ENCODE measurements around the gene MAP4. TPM values are rescaled to one million over a fixed set of nuclear protein-coding genes. Genes with fewer than 3 reads are reported as not detected.

Gene MAP4
- total and polyA plus RNA-seq, 7 donors, result 85.5 to 1,424 (median 819) TPM

DNA sequence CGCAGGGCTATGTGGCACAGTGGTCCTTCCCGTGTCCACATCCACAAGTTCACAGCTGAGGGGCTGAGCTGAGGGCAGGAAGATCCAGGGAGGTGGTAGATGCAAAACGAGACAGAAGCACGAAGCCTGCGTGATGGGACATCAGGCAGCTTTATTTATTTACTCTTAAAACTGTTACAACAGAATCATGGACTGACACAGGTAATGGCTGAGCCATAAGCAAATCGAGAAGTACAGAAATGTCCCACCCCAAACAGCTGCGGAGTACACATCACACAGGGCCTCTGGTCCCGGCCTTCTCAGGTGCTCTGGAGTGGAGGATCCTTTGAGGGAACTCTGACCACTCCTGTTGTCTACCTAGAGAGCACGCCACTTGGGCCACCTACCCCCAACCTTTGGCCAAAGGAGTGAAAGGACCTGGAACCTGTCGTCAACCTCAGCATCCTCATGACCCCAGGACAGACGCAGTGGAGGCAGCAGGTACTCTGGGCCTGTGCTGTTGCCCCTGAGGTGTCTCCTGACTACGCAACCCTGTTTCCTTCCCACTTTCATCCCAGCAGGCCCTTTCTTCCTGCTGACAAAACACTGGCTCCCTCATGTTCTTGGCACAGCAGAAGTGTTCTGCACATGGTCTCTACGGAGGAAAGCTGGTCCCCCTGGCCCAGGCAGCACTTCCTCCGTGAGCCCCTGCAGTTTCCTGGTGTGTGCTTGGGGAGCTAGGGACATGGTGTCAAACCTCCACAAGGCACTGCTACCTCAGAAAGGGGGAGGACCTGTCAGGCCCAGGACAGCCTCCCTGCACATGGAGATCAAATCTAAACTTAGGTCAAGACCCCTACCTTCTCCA lies 165.4 kb downstream of the MAP4 start:
- no peak for ATAC-seq
- Histone ChIP-seq H3K27ac (no peak overlapping the region), H3K4me3 (no peak overlapping the region), H3K36me3 (ENCODE audit: insufficient read depth in 1 of 2, low read depth in 1 of 2) (peaks cover 11 to 100% of the 10 kb centered on the region in 2 donors), H3K27me3 (ENCODE audit: insufficient read depth in 3 of 3, low read length in 2 of 3) (no peaks in the 10 kb centered on the region), H3K4me1 (peaks cover 2% of the 10 kb centered on the region), H3K9me3 (no peaks in the 10 kb centered on the region)
- TF ChIP-seq, protein P1, sequence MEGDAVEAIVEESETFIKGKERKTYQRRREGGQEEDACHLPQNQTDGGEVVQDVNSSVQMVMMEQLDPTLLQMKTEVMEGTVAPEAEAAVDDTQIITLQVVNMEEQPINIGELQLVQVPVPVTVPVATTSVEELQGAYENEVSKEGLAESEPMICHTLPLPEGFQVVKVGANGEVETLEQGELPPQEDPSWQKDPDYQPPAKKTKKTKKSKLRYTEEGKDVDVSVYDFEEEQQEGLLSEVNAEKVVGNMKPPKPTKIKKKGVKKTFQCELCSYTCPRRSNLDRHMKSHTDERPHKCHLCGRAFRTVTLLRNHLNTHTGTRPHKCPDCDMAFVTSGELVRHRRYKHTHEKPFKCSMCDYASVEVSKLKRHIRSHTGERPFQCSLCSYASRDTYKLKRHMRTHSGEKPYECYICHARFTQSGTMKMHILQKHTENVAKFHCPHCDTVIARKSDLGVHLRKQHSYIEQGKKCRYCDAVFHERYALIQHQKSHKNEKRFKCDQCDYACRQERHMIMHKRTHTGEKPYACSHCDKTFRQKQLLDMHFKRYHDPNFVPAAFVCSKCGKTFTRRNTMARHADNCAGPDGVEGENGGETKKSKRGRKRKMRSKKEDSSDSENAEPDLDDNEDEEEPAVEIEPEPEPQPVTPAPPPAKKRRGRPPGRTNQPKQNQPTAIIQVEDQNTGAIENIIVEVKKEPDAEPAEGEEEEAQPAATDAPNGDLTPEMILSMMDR (IDR thresholded peaks at IDR 0.05), result no peak
- 63 to 69% (median 64%) methylated on average over 14 of the region's 14 CpGs for WGBS, 3 donors
- intact Hi-C loops (cut with DNase I), result no loop called here
- DNase-seq, result no peak

DNA sequence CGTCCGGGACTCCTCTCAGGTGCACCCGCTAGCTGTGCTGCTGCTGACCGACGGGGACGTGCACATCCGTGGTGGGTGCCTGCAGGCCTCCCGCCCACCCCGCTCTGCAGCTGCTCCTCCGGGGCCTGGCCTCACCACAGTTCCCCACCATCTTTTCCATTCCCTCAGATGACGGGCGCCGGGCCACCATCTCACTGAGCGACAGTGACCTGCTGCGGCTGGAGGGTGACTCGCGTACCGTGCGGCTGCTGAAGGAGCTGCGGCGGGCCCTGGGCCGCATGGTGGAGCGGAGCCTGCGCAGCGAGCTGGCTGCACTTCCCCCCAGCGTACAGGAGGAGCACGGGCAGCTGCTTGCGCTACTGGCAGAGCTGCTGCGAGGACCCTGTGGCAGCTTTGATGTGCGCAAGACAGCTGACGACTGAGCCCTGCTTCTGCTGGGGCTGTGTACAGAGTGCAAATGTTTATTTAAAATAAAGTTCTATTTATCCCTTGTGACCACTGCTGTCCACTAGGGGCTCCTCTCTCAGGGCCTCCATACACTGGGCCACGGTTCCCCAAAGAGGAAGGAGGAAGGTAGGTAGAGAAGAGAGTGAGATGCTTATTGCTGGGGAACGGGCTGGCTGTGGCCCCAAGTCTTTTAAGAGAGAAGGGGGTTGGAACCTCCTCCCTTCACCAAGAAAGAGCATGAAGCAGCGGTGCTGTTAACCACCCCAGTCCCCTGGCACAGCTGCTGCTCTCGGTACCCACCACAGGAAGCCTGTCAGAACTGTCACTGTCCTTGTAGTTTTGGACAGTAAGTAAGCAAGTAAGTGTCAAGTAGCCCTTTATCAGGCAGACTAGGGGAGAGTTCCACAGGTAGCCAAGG lies 166.3 kb downstream of the MAP4 start:
- TF ChIP-seq, protein P1 (IDR thresholded peaks at IDR 0.05), result peak; percentile 26
- ATAC-seq, result peak; percentile 9 to 36 (median 24)
- H3K27ac ChIP-seq, result no peak overlapping the region
- peaks cover 11 to 100% of the 10 kb centered on the region in 2 donors for H3K36me3 ChIP-seq (ENCODE audit: insufficient read depth in 1 of 2, low read depth in 1 of 2)
- H3K4me1 ChIP-seq, result no peaks in the 10 kb centered on the region
- no peaks in the 10 kb centered on the region for H3K27me3 ChIP-seq (ENCODE audit: insufficient read depth in 3 of 3, low read length in 2 of 3)
- no peak for DNase-seq
- 75 to 84% (median 78%) methylated on average over 28 to 35 of the region's 35 CpGs for WGBS, 3 donors
- intact Hi-C loops (cut with DNase I), result no loop called here
- H3K4me3 ChIP-seq, result no peak overlapping the region
- H3K9me3 ChIP-seq, result no peaks in the 10 kb centered on the region

DNA sequence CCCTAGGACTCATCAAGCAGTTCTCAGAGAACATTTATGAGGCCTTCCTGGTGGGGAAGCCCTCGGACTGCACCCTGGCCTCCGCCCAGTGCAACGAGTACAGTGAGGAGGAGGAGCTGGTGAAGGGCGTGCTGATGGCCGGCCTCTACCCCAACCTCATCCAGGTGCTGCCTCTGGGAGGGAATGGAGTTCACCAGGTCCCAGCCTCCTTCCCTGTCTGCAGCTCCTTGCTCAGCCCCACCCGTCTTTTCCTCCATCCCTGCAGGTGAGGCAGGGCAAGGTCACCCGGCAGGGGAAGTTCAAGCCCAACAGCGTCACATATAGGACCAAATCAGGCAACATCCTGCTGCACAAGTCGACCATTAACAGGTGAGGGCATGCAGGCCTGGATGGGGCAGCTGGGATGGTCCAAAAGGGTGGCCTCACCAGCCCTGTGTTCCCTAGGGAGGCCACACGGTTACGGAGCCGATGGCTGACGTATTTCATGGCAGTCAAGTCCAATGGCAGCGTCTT lies 167.0 kb downstream of the MAP4 start:
- intact Hi-C loops (cut with DNase I), result no loop called here
- DNase-seq (no peak), ATAC-seq (peak; percentile 4 to 16 (median 8))
- Histone ChIP-seq H3K27ac (no peak overlapping the region), H3K4me1 (no peaks in the 10 kb centered on the region), H3K27me3 (ENCODE audit: insufficient read depth in 3 of 3, low read length in 2 of 3) (no peaks in the 10 kb centered on the region), H3K9me3 (no peaks in the 10 kb centered on the region), H3K4me3 (no peak overlapping the region), H3K36me3 (ENCODE audit: insufficient read depth in 1 of 2, low read depth in 1 of 2) (peaks cover 11 to 100% of the 10 kb centered on the region in 2 donors)
- TF ChIP-seq, protein P1 (IDR thresholded peaks at IDR 0.05), result no peak
- WGBS, 3 donors, result 60 to 79% (median 64%) methylated on average over 14 of the region's 14 CpGs

DNA sequence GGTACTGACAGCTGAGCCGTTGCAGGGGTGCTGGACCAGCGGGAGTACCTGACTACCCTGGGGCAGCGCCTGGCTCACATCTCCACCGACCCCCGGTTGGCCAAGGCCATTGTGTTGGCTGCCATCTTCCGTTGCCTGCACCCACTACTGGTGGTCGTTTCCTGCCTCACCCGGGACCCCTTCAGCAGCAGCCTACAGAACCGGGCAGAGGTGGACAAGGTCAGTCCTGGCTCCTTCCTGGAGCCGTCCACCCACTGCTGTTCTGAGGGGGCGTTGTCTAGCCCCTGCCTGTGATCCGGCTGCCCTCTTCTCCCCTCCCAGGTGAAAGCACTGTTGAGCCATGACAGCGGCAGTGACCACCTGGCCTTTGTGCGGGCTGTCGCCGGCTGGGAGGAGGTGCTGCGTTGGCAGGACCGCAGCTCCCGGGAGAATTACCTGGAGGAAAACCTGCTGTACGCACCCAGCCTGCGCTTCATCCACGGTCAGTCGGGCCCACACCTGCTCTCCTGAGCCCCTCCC lies 167.6 kb downstream of the MAP4 start:
- H3K4me3 ChIP-seq, result no peak overlapping the region
- H3K27me3 ChIP-seq (ENCODE audit: insufficient read depth in 3 of 3, low read length in 2 of 3), result no peaks in the 10 kb centered on the region
- H3K4me1 ChIP-seq, result no peaks in the 10 kb centered on the region
- ATAC-seq (peak in 3 of 4 donors; percentile 3 to 11 (median 6)), DNase-seq (no peak)
- no peak overlapping the region for H3K27ac ChIP-seq
- intact Hi-C loops (cut with DNase I), result no loop called here
- 65 to 83% (median 73%) methylated on average over 23 of the region's 23 CpGs for WGBS, 3 donors
- no peaks in the 10 kb centered on the region for H3K9me3 ChIP-seq
- peaks cover 9 to 100% of the 10 kb centered on the region in 2 donors for H3K36me3 ChIP-seq (ENCODE audit: insufficient read depth in 1 of 2, low read depth in 1 of 2)
- TF ChIP-seq, protein P1 (IDR thresholded peaks at IDR 0.05), result no peak
